Measurements from ENCODE around the gene UBASH3A.

The UBASH3A gene

GRCh38 chr21:42476388-42477331 is 73.0 kb downstream of the UBASH3A start:
- WGBS, result 92% methylated on average over 24 of the region's 25 CpGs
- H2AFZ ChIP-seq (ENCODE audit: low read depth, low read length), result no peak overlapping the region
- no peak overlapping the region for H2BK12ac ChIP-seq (ENCODE audit: low read length in 2 of 2)
- no peak overlapping the region for H3K27ac ChIP-seq (ENCODE audit: low read length, poor library complexity, severe bottlenecking)
- no peak overlapping the region for H4K8ac ChIP-seq (ENCODE audit: low read length)
- H2BK120ac ChIP-seq (ENCODE audit: low read depth, low read length), result no peak overlapping the region
- no peak for DNase-seq
- no peaks in the 10 kb centered on the region for H3K79me1 ChIP-seq (replicated peaks; ENCODE audit: low read length, poor library complexity, severe bottlenecking)
- H3K36me3 ChIP-seq (ENCODE audit: control insufficient read depth in 1 of 2, insufficient read depth in 2 of 2, low read depth in 1 of 2, low read length in 2 of 2), result peaks cover 0 to 2% of the 10 kb centered on the region in 2 experiments
- H2BK5ac ChIP-seq (ENCODE audit: low read depth, low read length, poor library complexity, severe bottlenecking), result no peak overlapping the region
- H3K4ac ChIP-seq (ENCODE audit: low read depth in 1 of 2, low read length in 2 of 2), result no peak overlapping the region
- H3K9ac ChIP-seq (ENCODE audit: low read length), result no peak overlapping the region
- H3K4me3 ChIP-seq (ENCODE audit: insufficient read depth in 1 of 2, low read depth in 1 of 2, low read length in 2 of 2), result no peak overlapping the region
- H2AK5ac ChIP-seq (ENCODE audit: low read length, severe bottlenecking), result no peak overlapping the region
- peaks cover 0 to 26% of the 10 kb centered on the region in 2 experiments for H3K27me3 ChIP-seq (ENCODE audit: control insufficient read depth in 1 of 2, insufficient read depth in 1 of 2, low read length in 2 of 2)
- peaks cover 24% of the 10 kb centered on the region for H3K4me1 ChIP-seq (ENCODE audit: control insufficient read depth, insufficient read depth, low read depth, low read length)
- no peak overlapping the region for H3K4me2 ChIP-seq (ENCODE audit: low read length, poor library complexity, severe bottlenecking)
- no peak overlapping the region for H2BK15ac ChIP-seq (ENCODE audit: low read depth, poor library complexity, severe bottlenecking)
- no peak overlapping the region for H4K91ac ChIP-seq (ENCODE audit: low read length)
- H3K14ac ChIP-seq (ENCODE audit: low read length in 2 of 2), result no peak overlapping the region
- H3K18ac ChIP-seq (ENCODE audit: low read depth in 1 of 2, low read length in 2 of 2), result no peak overlapping the region
- H3K9me3 ChIP-seq (ENCODE audit: control insufficient read depth, low read length), result no peaks in the 10 kb centered on the region
- no peak overlapping the region for H3K23ac ChIP-seq (ENCODE audit: low read length in 2 of 2)

- 83% methylated on average over 5 of the region's 7 CpGs for WGBS
- Histone ChIP-seq H3K18ac (ENCODE audit: low read depth in 1 of 2, low read length in 2 of 2) (no peak overlapping the region), H3K79me1 (replicated peaks; ENCODE audit: low read length, poor library complexity, severe bottlenecking) (no peaks in the 10 kb centered on the region)
Observed at GRCh38 chr21:42478504-42478903, 74.8 kb downstream of the UBASH3A start.

GRCh38 chr21:42479582-42479981 is 75.9 kb downstream of the UBASH3A start:
- WGBS, result 72% methylated on average over 5 of the region's 5 CpGs
- Histone ChIP-seq H3K14ac (ENCODE audit: low read length in 2 of 2) (no peak overlapping the region), H2AFZ (ENCODE audit: low read depth, low read length) (no peak overlapping the region), H3K27me3 (ENCODE audit: control insufficient read depth in 1 of 2, insufficient read depth in 1 of 2, low read length in 2 of 2) (peaks cover 0 to 29% of the 10 kb centered on the region in 2 experiments), H3K79me1 (replicated peaks; ENCODE audit: low read length, poor library complexity, severe bottlenecking) (no peaks in the 10 kb centered on the region), H3K4ac (ENCODE audit: low read depth in 1 of 2, low read length in 2 of 2) (no peak overlapping the region), H2BK120ac (ENCODE audit: low read depth, low read length) (no peak overlapping the region), H2AK5ac (ENCODE audit: low read length, severe bottlenecking) (peak overlapping the region; percentile 11), H2BK5ac (ENCODE audit: low read depth, low read length, poor library complexity, severe bottlenecking) (no peak overlapping the region), H4K8ac (ENCODE audit: low read length) (no peak overlapping the region), H2BK15ac (ENCODE audit: low read depth, poor library complexity, severe bottlenecking) (no peak overlapping the region), H3K4me3 (ENCODE audit: insufficient read depth in 1 of 2, low read depth in 1 of 2, low read length in 2 of 2) (no peak overlapping the region), H3K27ac (ENCODE audit: low read length, poor library complexity, severe bottlenecking) (no peak overlapping the region), H3K18ac (ENCODE audit: low read depth in 1 of 2, low read length in 2 of 2) (no peak overlapping the region), H3K9me3 (ENCODE audit: control insufficient read depth, low read length) (no peaks in the 10 kb centered on the region), H4K91ac (ENCODE audit: low read length) (no peak overlapping the region), H3K23ac (ENCODE audit: low read length in 2 of 2) (no peak overlapping the region), H2BK12ac (ENCODE audit: low read length in 2 of 2) (no peak overlapping the region), H3K9ac (ENCODE audit: low read length) (no peak overlapping the region), H3K36me3 (ENCODE audit: control insufficient read depth in 1 of 2, insufficient read depth in 2 of 2, low read depth in 1 of 2, low read length in 2 of 2) (no peaks in the 10 kb centered on the region), H3K4me2 (ENCODE audit: low read length, poor library complexity, severe bottlenecking) (no peak overlapping the region), H3K4me1 (ENCODE audit: control insufficient read depth, insufficient read depth, low read depth, low read length) (peaks cover 13% of the 10 kb centered on the region)
- no peak for DNase-seq

More at GRCh38 chr21:42478504-42478903, 74.8 kb downstream of the UBASH3A start:
- no peak overlapping the region for H2AFZ ChIP-seq (ENCODE audit: low read depth, low read length)
- H4K8ac ChIP-seq (ENCODE audit: low read length), result no peak overlapping the region
- no peak overlapping the region for H3K9ac ChIP-seq (ENCODE audit: low read length)
- H2AK5ac ChIP-seq (ENCODE audit: low read length, severe bottlenecking), result no peak overlapping the region
- H3K4me3 ChIP-seq (ENCODE audit: insufficient read depth in 1 of 2, low read depth in 1 of 2, low read length in 2 of 2), result no peak overlapping the region
- H2BK15ac ChIP-seq (ENCODE audit: low read depth, poor library complexity, severe bottlenecking), result no peak overlapping the region
- H3K27me3 ChIP-seq (ENCODE audit: control insufficient read depth in 1 of 2, insufficient read depth in 1 of 2, low read length in 2 of 2), result peaks cover 0 to 33% of the 10 kb centered on the region in 2 experiments
- no peak overlapping the region for H3K4ac ChIP-seq (ENCODE audit: low read depth in 1 of 2, low read length in 2 of 2)
- H3K14ac ChIP-seq (ENCODE audit: low read length in 2 of 2), result no peak overlapping the region
- no peak overlapping the region for H2BK120ac ChIP-seq (ENCODE audit: low read depth, low read length)
- DNase-seq, result no peak
- no peak overlapping the region for H3K27ac ChIP-seq (ENCODE audit: low read length, poor library complexity, severe bottlenecking)
- no peaks in the 10 kb centered on the region for H3K9me3 ChIP-seq (ENCODE audit: control insufficient read depth, low read length)
- H2BK5ac ChIP-seq (ENCODE audit: low read depth, low read length, poor library complexity, severe bottlenecking), result no peak overlapping the region
- no peak overlapping the region for H4K91ac ChIP-seq (ENCODE audit: low read length)
- H3K4me2 ChIP-seq (ENCODE audit: low read length, poor library complexity, severe bottlenecking), result no peak overlapping the region
- no peak overlapping the region for H2BK12ac ChIP-seq (ENCODE audit: low read length in 2 of 2)
- H3K36me3 ChIP-seq (ENCODE audit: control insufficient read depth in 1 of 2, insufficient read depth in 2 of 2, low read depth in 1 of 2, low read length in 2 of 2), result no peaks in the 10 kb centered on the region
- H3K23ac ChIP-seq (ENCODE audit: low read length in 2 of 2), result no peak overlapping the region
- H3K4me1 ChIP-seq (ENCODE audit: control insufficient read depth, insufficient read depth, low read depth, low read length), result peaks cover 24% of the 10 kb centered on the region

GRCh38 chr21:42480736-42481135 is 77.0 kb downstream of the UBASH3A start:
- Histone ChIP-seq H3K14ac (ENCODE audit: low read length in 2 of 2) (no peak overlapping the region), H3K79me1 (replicated peaks; ENCODE audit: low read length, poor library complexity, severe bottlenecking) (no peaks in the 10 kb centered on the region), H2BK120ac (ENCODE audit: low read depth, low read length) (no peak overlapping the region), H3K36me3 (ENCODE audit: control insufficient read depth in 1 of 2, insufficient read depth in 2 of 2, low read depth in 1 of 2, low read length in 2 of 2) (no peaks in the 10 kb centered on the region), H4K91ac (ENCODE audit: low read length) (no peak overlapping the region), H2BK12ac (ENCODE audit: low read length in 2 of 2) (no peak overlapping the region), H2AFZ (ENCODE audit: low read depth, low read length) (no peak overlapping the region), H3K9ac (ENCODE audit: low read length) (no peak overlapping the region), H3K4me3 (ENCODE audit: insufficient read depth in 1 of 2, low read depth in 1 of 2, low read length in 2 of 2) (no peak overlapping the region), H3K23ac (ENCODE audit: low read length in 2 of 2) (no peak overlapping the region), H3K27ac (ENCODE audit: low read length, poor library complexity, severe bottlenecking) (no peak overlapping the region), H4K8ac (ENCODE audit: low read length) (no peak overlapping the region), H3K4me2 (ENCODE audit: low read length, poor library complexity, severe bottlenecking) (no peak overlapping the region), H3K4ac (ENCODE audit: low read depth in 1 of 2, low read length in 2 of 2) (no peak overlapping the region), H2AK5ac (ENCODE audit: low read length, severe bottlenecking) (no peak overlapping the region), H2BK5ac (ENCODE audit: low read depth, low read length, poor library complexity, severe bottlenecking) (no peak overlapping the region), H3K27me3 (ENCODE audit: control insufficient read depth in 1 of 2, insufficient read depth in 1 of 2, low read length in 2 of 2) (peaks cover 0 to 36% of the 10 kb centered on the region in 2 experiments), H3K18ac (ENCODE audit: low read depth in 1 of 2, low read length in 2 of 2) (no peak overlapping the region), H3K4me1 (ENCODE audit: control insufficient read depth, insufficient read depth, low read depth, low read length) (peaks cover 6% of the 10 kb centered on the region), H3K9me3 (ENCODE audit: control insufficient read depth, low read length) (no peaks in the 10 kb centered on the region), H2BK15ac (ENCODE audit: low read depth, poor library complexity, severe bottlenecking) (no peak overlapping the region)
- WGBS, result 90% methylated on average over 9 of the region's 10 CpGs
- no peak for DNase-seq
